GM12878 (cell line): ENCODE data around the gene FADS1. TPM values are rescaled to one million over a fixed set of nuclear protein-coding genes. Genes with fewer than 3 reads are reported as not detected.

Experiments
- ATAC-seq: fragments of 200-7000 bp; cut with Tn5 transposase; 3 replicates; pipeline ENCODE4 v1.9.1; 2020; ENCODE audit warnings: mild to moderate bottlenecking, moderate library complexity
- BruUV-seq: library from RNA; stranded (reverse); fragments of 400-500 nt; replicated peaks from 2 replicates; lab custom pipeline; 2021; lab: Mats Ljungman, UMichigan
- CTCF ChIA-PET: fragments of 300-600 bp; sonication (Branson Sonifier 250); formaldehyde crosslinking; extraction: SDS; loops from one replicate; lab custom pipeline; 2021; ENCODE audit warnings: inconsistent platforms; lab: Yijun Ruan, JAX
- POLR2A ChIA-PET: fragments of 350-600 bp; formaldehyde crosslinking; extraction: SDS; loops from one replicate; lab custom pipeline; 2021; ENCODE audit warnings: inconsistent platforms; lab: Charles Lee
- RAD21 ChIA-PET: fragments of 300-600 bp; sonication (Branson Sonifier 250); formaldehyde crosslinking; loops from one replicate; lab custom pipeline; 2023; ENCODE audit warnings: antibody characterized with exemption; ENCODE audit not compliant: unreplicated experiment; lab: Charles Lee
- SMC1A ChIA-PET: fragments of 300-600 bp; sonication (Branson Sonifier 250); formaldehyde crosslinking; loops from one replicate; lab custom pipeline; 2023; ENCODE audit not compliant: unreplicated experiment, uncharacterized antibody; lab: Charles Lee
- DNase-seq: peaks from one replicate; pipeline ENCODE4 v3.0.0-alpha.2; 2011; ENCODE audit warnings: low read depth, low spot score
- FAIRE-seq: peaks from 3 replicates; lab custom pipeline; 2011; peaks lifted over from hg19 to GRCh38; lab: Jason Lieb, UNC
- H2AFZ ChIP-seq: 2 replicates; pipeline ENCODE4 v1.6.0; 2011; ENCODE audit warnings: low read depth, low read length, control low read depth; ENCODE audit not compliant: control insufficient read depth
- H3K27ac ChIP-seq: 2 replicates; pipeline ENCODE4 v1.5.1; 2011; ENCODE audit warnings: control low read depth; ENCODE audit not compliant: control insufficient read depth, insufficient read depth
- H3K27me3 ChIP-seq, 2 experiments: replicated peaks in 1 of 2; 2 replicates each; pipeline versions ENCODE4 v1.6.0 to v1.6.1; 2011; ENCODE audit warnings: low read length in 1 of 2; ENCODE audit not compliant: control insufficient read depth in 2 of 2, insufficient read depth in 2 of 2
- H3K36me3 ChIP-seq, 2 experiments: 2 replicates each; pipeline ENCODE4 v1.5.1; 2011; ENCODE audit warnings: low read length in 1 of 2; ENCODE audit not compliant: control insufficient read depth in 2 of 2, insufficient read depth in 2 of 2
- H3K4me1 ChIP-seq: 2 replicates; pipeline ENCODE4 v1.6.1; 2011; ENCODE audit warnings: mild to moderate bottlenecking, low read length, moderate library complexity, mixed read lengths; ENCODE audit not compliant: control insufficient read depth, insufficient read depth
- H3K4me2 ChIP-seq: 2 replicates; pipeline ENCODE4 v1.6.0; 2011; ENCODE audit warnings: control low read depth; ENCODE audit not compliant: control insufficient read depth, insufficient read depth
- H3K4me3 ChIP-seq: fragments of 200-600 bp; sonication (generic); 2 replicates; pipeline ENCODE4 v1.5.1; 2016
- H3K79me2 ChIP-seq: 2 replicates; pipeline ENCODE4 v1.6.0; 2011; ENCODE audit warnings: low read length; ENCODE audit not compliant: control insufficient read depth, insufficient read depth
- H3K9ac ChIP-seq: 2 replicates; pipeline ENCODE4 v1.8.0; 2011; ENCODE audit warnings: low read length, control low read depth, mixed read lengths; ENCODE audit not compliant: control insufficient read depth, insufficient read depth
- H3K9me3 ChIP-seq: replicated peaks from 3 replicates; pipeline ENCODE4 v1.5.1; 2011; ENCODE audit warnings: mild to moderate bottlenecking, low read length; ENCODE audit not compliant: control insufficient read depth, insufficient read depth
- H4K20me1 ChIP-seq: 2 replicates; pipeline ENCODE4 v1.6.0; 2011; ENCODE audit not compliant: control insufficient read depth, insufficient read depth
- ASH2L ChIP-seq: fragments of 300-600, 200-600 bp; sonication (generic); IDR thresholded peaks from 2 replicates; pipeline ENCODE4 v1.6.1; 2017; ENCODE audit warnings: low read depth, mild to moderate bottlenecking, borderline replicate concordance
- BCL11A ChIP-seq: IDR thresholded peaks from 2 replicates; pipeline ENCODE4 v1.6.1; 2011; ENCODE audit warnings: low read depth, low read length
- EED ChIP-seq: sonication (generic); IDR thresholded peaks from 2 replicates; pipeline ENCODE4 v1.6.1; 2016; ENCODE audit warnings: antibody characterized with exemption, low read depth
- ESRRA ChIP-seq: IDR thresholded peaks from 2 replicates; pipeline ENCODE4 v1.6.1; 2012; ENCODE audit warnings: mild to moderate bottlenecking, low read length, improper control_type of control experiment
- IKZF2 ChIP-seq, 2 experiments: fragments of 450-650 bp; IDR thresholded peaks; 2 replicates each; pipeline ENCODE4 v1.6.1; 2017; ENCODE audit warnings: mild to moderate bottlenecking in 2 of 2, moderate library complexity in 2 of 2
- KDM1A ChIP-seq: fragments of 200-600 bp; sonication (generic); IDR thresholded peaks from 2 replicates; pipeline ENCODE4 v1.6.1; 2016; ENCODE audit warnings: borderline replicate concordance
- RCOR1 ChIP-seq: conservative IDR thresholded peaks from 2 replicates; pipeline ENCODE4 v1.6.1; 2012; ENCODE audit warnings: low read depth, low read length, improper control_type of control experiment
- SMAD1 ChIP-seq: fragments of 450-650 bp; IDR thresholded peaks from 2 replicates; pipeline ENCODE4 v1.6.1; 2018; ENCODE audit warnings: mild to moderate bottlenecking, low read depth; ENCODE audit not compliant: partially characterized antibody
- SPI1 ChIP-seq: IDR thresholded peaks from 2 replicates; pipeline ENCODE4 v1.6.1; 2011; ENCODE audit warnings: low read depth, mild to moderate bottlenecking, low read length, moderate library complexity, borderline replicate concordance; ENCODE audit not compliant: insufficient read depth
- TCF3 ChIP-seq: IDR thresholded peaks from 2 replicates; pipeline ENCODE4 v1.6.1; 2012; ENCODE audit warnings: low read depth, mild to moderate bottlenecking, low read length, borderline replicate concordance; ENCODE audit not compliant: insufficient read depth
- WGBS: methylation state at CpG from one replicate; pipeline ENCODE4 v1.1.6; 2016; ENCODE audit warnings: low lambda C conversion rate; ENCODE audit not compliant: insufficient replicate concordance, insufficient coverage; ENCODE audit errors: missing lambda C conversion rate; 5-methylcytosine and 5-hydroxymethylcytosine counted together
- in situ Hi-C: fragments of 300-500 bp; cut with MboI; formaldehyde crosslinking; loops from 9 replicates; pipeline ENCODE4 v1.14.3; 2018; ENCODE audit warnings: mixed read lengths
- intact Hi-C: fragments of 100-400 bp; cut with micrococcal nuclease; formaldehyde crosslinking; loops from one replicate; pipeline ENCODE4 v1.14.2; 2022; ENCODE audit not compliant: unreplicated experiment
- polyA plus RNA-seq, 11 experiments: library from polyadenylated mRNA; depleted of rRNA in 4 of 11; unstranded in 6 of 11; stranded (reverse) in 5 of 11; fragments of >200 nt; fragmentation: Nextera tagmentation in 4 of 11; fragmentation: Illumina TruSeq in 1 of 11; extraction: Ambion mirVana in 4 of 11; extraction: Trizol in 1 of 11; gene quantifications; 1 replicate in 1 of 11; 2 replicates in 10 of 11; pipeline versions ENCODE4 v1.2.1 to v1.2.3, GENCODE V29; 2011 to 2016; ENCODE audit warnings: inconsistent platforms in 2 of 11, missing spikeins in 2 of 11, low read depth in 1 of 11
- total RNA-seq, 4 experiments: library from RNA; depleted of rRNA in 3 of 4; stranded (reverse); fragments of >200 nt in 3 of 4; fragmentation: Illumina TruSeq in 1 of 4; extraction: Trizol in 1 of 4; gene quantifications; 2 replicates each; pipeline versions ENCODE4 v1.2.1 to v1.2.3, GENCODE V29; 2013 to 2021
- TF ChIP-seq, protein P1 (sequence below): fragments of 450-650 bp; IDR thresholded peaks from 2 replicates; pipeline ENCODE4 v1.6.1; 2017; ENCODE audit warnings: mild to moderate bottlenecking, low read depth, inconsistent platforms; ENCODE audit not compliant: poor library complexity, severe bottlenecking
- TF ChIP-seq, protein P2 (sequence below): IDR thresholded peaks from 2 replicates; pipeline ENCODE4 v1.6.1; 2011; ENCODE audit warnings: low read depth, mild to moderate bottlenecking, low read length, moderate library complexity, borderline replicate concordance; ENCODE audit errors: extremely low read depth
- TF ChIP-seq, protein P3 (sequence below): fragments of 450-650 bp; IDR thresholded peaks from 2 replicates; pipeline ENCODE4 v1.6.1; 2017; ENCODE audit warnings: mild to moderate bottlenecking
- TF ChIP-seq, protein P4 (sequence below): IDR thresholded peaks from 2 replicates; pipeline ENCODE4 v1.6.1; 2012; ENCODE audit warnings: low read depth, low read length, improper control_type of control experiment
- TF ChIP-seq, protein P5 (sequence below): fragments of 450-650 bp; formaldehyde crosslinking; IDR thresholded peaks from 2 replicates; pipeline ENCODE4 v1.5.0; 2022; ENCODE audit warnings: mild to moderate bottlenecking, missing genetic modification characterization

The FADS1 gene
- total and polyA plus RNA-seq, 10 of the 15 experiments (the other 5 are each of a cell fraction or from before 2014, with no cell fraction given): 8.8 to 73.9 (median 39.0) TPM

DNA sequence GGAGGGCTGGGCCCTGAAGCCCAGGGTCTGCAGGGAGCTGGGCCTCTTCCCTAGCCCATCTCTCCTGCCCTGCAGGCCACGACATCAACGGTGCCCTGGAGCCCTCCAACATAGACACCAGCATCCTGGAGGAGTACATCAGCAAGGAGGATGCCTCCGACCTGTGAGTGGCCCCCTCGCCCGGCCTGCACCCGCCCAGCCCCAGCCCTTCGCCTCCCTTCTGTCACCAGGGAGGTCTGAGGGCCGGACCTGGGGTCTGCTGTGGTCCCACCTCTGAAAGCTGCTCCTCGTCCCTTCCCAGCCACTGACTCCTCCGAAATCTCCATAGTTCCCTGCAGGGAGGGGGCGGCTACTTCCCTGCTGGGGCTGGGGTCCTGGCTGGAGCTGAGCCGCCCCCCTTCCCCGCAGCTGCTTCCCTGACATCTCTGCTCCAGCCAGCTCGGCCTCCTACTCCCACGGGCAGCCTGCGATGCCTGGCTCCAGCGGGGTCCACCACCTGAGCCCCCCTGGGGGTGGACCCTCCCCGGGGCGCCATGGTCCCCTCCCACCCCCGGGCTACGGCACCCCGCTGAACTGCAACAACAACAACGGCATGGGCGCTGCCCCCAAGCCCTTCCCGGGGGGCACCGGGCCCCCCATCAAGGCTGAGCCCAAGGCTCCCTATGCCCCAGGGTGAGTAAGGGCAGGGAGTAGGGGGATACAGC is 51.1 kb downstream of the FADS1 start:
- Histone ChIP-seq H3K27ac (no peak overlapping the region), H3K9ac (no peak overlapping the region), H3K36me3 (no peaks in the 10 kb centered on the region), H2AFZ (no peak overlapping the region), H3K4me2 (no peak overlapping the region), H3K79me2 (no peaks in the 10 kb centered on the region), H3K4me3 (no peak overlapping the region), H3K4me1 (no peaks in the 10 kb centered on the region), H3K27me3 (no peaks in the 10 kb centered on the region), H3K9me3 (no peaks in the 10 kb centered on the region), H4K20me1 (no peaks in the 10 kb centered on the region)
- CTCF ChIA-PET: interaction anchor here (1.0 to 2.4 kb wide), 5 partner anchors 10 to 22 kb away, joined by 3 to 7 read pairs (median 4); no protein-coding TSS in a partner anchor
- in situ Hi-C loops: no loop called here
- BruUV-seq: no TSS peak
- FAIRE-seq (no peak), ATAC-seq (no peak), DNase-seq (no peak)
- WGBS: 67% methylated on average over 16 of the region's 26 CpGs
- SMC1A ChIA-PET: interaction anchor here (1.1 kb wide), 1 partner anchor 32 kb away, joined by 3 read pairs; no protein-coding TSS in a partner anchor
- RAD21 ChIA-PET: interaction anchor here (1.7 kb wide), 1 partner anchor 18 kb away, joined by 6 read pairs; no protein-coding TSS in a partner anchor
- intact Hi-C loops: no loop called here
- POLR2A ChIA-PET: interaction anchor here (0.9 kb wide), 1 partner anchor 12 kb away, joined by 3 read pairs; no protein-coding TSS in a partner anchor
- TF ChIP-seq SPI1 (no peak), ESRRA (no peak), KDM1A (no peak), IKZF2 (IDR thresholded peaks at IDR 0.05) (no peak), EED (no peak), RCOR1 (no peak), TCF3 (no peak), BCL11A (no peak), SMAD1 (no peak), ASH2L (no peak)
- TF ChIP-seq, protein P1, sequence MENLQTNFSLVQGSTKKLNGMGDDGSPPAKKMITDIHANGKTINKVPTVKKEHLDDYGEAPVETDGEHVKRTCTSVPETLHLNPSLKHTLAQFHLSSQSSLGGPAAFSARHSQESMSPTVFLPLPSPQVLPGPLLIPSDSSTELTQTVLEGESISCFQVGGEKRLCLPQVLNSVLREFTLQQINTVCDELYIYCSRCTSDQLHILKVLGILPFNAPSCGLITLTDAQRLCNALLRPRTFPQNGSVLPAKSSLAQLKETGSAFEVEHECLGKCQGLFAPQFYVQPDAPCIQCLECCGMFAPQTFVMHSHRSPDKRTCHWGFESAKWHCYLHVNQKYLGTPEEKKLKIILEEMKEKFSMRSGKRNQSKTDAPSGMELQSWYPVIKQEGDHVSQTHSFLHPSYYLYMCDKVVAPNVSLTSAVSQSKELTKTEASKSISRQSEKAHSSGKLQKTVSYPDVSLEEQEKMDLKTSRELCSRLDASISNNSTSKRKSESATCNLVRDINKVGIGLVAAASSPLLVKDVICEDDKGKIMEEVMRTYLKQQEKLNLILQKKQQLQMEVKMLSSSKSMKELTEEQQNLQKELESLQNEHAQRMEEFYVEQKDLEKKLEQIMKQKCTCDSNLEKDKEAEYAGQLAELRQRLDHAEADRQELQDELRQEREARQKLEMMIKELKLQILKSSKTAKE: no peak
- TF ChIP-seq, protein P2, sequence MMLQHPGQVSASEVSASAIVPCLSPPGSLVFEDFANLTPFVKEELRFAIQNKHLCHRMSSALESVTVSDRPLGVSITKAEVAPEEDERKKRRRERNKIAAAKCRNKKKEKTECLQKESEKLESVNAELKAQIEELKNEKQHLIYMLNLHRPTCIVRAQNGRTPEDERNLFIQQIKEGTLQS: no peak
- TF ChIP-seq, protein P3, sequence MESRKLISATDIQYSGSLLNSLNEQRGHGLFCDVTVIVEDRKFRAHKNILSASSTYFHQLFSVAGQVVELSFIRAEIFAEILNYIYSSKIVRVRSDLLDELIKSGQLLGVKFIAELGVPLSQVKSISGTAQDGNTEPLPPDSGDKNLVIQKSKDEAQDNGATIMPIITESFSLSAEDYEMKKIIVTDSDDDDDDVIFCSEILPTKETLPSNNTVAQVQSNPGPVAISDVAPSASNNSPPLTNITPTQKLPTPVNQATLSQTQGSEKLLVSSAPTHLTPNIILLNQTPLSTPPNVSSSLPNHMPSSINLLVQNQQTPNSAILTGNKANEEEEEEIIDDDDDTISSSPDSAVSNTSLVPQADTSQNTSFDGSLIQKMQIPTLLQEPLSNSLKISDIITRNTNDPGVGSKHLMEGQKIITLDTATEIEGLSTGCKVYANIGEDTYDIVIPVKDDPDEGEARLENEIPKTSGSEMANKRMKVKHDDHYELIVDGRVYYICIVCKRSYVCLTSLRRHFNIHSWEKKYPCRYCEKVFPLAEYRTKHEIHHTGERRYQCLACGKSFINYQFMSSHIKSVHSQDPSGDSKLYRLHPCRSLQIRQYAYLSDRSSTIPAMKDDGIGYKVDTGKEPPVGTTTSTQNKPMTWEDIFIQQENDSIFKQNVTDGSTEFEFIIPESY: no peak
- TF ChIP-seq, protein P4, sequence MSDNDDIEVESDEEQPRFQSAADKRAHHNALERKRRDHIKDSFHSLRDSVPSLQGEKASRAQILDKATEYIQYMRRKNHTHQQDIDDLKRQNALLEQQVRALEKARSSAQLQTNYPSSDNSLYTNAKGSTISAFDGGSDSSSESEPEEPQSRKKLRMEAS: no peak
- TF ChIP-seq, protein P5, sequence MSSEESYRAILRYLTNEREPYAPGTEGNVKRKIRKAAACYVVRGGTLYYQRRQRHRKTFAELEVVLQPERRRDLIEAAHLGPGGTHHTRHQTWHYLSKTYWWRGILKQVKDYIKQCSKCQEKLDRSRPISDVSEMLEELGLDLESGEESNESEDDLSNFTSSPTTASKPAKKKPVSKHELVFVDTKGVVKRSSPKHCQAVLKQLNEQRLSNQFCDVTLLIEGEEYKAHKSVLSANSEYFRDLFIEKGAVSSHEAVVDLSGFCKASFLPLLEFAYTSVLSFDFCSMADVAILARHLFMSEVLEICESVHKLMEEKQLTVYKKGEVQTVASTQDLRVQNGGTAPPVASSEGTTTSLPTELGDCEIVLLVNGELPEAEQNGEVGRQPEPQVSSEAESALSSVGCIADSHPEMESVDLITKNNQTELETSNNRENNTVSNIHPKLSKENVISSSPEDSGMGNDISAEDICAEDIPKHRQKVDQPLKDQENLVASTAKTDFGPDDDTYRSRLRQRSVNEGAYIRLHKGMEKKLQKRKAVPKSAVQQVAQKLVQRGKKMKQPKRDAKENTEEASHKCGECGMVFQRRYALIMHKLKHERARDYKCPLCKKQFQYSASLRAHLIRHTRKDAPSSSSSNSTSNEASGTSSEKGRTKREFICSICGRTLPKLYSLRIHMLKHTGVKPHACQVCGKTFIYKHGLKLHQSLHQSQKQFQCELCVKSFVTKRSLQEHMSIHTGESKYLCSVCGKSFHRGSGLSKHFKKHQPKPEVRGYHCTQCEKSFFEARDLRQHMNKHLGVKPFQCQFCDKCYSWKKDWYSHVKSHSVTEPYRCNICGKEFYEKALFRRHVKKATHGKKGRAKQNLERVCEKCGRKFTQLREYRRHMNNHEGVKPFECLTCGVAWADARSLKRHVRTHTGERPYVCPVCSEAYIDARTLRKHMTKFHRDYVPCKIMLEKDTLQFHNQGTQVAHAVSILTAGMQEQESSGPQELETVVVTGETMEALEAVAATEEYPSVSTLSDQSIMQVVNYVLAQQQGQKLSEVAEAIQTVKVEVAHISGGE (CRISPR knock-in tag): no peak
